ENCODE results near the gene FCGBP.
"Not testable (repeated sequence)": the region's sequence is repeated elsewhere in the genome, so short reads cannot be mapped to it uniquely, and the experiment has no call there.

Gene FCGBP

DNA sequence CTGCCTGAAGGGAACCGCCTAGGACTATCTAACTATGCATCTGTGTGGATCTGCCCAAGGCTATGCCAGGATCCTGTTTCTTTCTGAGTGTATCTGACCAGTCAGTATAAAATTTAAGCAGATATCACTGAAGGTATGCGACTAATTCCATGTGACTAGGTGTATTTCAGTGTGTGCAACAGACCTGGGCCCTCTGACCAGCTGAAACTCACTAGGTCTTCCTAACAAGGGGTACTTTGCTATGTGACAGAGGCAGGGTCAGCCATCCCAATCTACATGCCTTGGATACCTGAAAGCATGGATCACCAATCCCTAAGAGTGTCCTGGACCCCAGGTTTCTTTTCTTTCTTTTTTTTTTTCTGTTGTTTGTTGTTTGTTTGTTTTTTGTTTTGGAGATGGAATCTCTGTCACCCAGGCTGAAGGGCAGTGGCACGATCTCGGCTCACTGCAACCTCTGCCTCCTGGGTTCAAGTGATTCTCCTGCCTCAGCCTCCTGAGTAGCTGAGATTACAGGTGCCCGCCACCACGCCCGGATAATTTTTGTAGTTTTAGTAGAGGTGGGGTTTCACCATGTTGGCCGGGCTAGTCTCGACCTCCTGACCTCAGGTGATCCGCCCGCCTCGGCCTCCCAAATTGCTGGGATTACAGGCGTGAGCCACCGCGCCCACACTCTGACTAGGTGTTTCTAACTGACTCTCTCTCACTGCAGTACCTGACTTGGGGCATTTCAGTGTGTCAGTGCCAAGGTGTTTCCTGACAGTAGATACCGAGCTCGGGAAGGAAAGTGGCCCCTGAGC is 43.5 kb downstream of the FCGBP start:
- no peak for DNase-seq (ENCODE audit: low spot score)

DNA sequence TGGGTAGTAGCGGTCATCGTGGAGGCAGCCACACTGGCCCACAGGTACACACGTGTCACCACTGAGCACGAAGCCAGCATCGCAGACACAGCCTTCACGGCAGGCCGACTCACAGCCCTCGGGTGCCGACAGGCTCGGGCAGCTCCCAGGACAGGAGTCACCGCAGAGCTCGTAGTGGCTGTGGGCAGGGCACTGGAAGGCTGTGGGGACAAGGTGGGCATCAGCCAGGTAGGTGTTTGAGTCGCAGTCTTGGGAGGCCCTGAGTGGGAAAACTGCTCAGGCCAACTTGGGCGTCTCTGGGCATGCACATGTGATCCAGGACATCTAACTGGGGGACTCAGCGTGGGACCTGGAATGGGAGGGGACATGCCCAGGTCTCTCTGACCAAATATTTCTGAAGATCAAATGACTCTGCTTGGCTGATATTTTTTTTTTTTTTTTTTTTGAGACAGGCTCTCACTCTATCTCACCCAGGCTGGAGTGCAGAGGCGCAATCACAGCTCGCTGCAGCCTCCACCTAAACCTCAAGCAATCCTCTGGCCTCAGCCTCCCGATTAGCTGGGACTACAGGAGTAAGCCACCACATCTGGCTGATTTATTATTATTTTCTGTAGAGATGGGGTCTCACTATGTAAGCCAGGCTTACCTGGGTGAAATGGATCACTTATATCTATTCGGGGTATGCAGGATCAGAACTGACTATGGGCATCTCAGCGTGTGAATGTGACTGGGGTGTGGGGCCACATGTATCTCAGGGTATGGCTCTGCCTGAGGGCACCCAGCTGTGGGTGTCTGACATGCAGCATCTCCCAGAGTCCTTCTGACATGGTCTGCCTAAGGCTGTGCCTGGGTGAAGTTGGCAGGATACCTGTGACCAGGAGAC is 44.3 kb downstream of the FCGBP start:
- not testable (repeated sequence) for DNase-seq (ENCODE audit: low spot score)

DNA sequence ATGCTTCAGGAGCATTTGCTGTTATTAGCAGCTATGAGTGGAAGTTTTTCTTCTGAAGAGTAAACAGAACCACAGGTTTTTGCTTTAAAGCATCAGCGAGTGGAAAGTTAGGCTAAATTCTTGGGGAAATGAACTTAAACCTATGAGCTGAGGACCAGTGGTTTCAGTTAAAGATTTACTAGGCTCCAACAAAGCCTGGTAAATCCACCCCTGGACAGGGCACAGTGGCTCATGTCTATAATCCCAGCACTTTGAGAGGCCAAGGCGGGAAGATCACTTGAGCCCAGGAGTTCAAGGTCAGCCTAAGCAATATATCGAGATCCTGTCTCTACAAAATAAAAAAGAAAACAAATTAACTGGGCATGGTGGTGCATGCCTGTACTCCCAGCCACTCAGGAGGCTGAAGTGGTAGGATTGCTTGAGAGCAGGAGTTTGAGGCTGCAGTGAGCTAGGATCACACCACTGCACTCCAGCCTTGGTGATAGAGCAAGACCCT is 46.9 kb downstream of the FCGBP start:
- DNase-seq (ENCODE audit: low spot score) = not testable (repeated sequence)

DNA sequence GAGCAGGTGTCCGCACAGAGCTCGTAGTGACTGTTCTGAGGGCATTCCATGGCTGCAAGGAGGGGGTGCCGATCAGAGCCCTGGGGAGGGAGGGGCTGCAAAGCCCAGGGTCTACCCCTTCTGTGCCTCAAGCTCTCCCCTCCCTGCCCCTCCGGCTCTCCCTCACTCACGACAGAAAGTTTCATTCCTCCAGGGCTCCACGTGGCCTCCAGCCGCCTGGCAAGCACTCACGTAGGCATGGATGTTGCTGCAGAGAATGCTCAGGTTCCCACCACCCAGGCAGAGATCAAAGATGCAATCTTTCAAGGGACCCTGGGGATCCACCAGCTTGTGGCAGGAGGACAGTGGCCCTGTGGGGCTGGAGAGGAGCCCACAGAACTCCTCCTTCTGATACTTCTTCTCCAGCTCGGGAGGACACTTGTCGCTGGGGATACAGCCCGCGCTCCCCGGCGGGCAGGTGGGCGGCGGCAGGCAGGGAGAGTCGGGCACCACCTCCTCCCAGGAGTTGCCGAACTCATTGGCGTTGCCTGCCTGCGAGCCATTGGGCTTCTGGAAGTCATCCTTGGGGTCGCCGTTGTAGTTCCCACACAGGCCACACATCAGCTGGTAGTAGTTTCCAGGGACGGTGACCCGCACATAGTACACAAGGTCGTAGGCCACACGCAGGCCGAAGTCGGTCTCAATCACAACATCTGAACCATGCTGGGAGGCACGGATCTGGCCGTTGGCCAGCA is 48.4 kb downstream of the FCGBP start:
- not testable (repeated sequence) for DNase-seq (ENCODE audit: low spot score)

DNA sequence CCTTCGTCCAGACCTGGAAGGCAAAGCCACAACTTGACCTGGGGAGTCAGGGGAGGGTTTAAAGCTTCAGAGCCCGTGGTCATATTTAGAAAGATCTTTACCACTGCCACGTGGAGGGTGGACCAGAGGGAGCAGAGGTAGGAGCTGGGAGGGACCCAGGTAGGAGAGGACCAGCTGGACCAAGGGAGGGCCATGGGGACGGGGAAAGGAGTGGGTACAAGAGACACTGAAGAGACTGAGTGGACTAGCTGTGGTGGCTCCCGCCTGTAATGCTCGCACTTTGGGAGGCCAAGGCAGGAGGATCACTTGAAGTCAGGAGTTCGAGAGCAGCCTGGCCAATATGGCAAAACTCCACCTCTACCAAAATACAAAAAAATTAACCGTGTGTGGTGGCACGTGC is 49.7 kb downstream of the FCGBP start:
- not testable (repeated sequence) for DNase-seq (ENCODE audit: low spot score)

Measured in CD4-positive, alpha-beta T cell treated with Interleukin-2 at 100 ng/mL for 4 hours (primary cell).